Measurements from ENCODE around the gene ADAMTS10. TPM values are rescaled to one million over a fixed set of nuclear protein-coding genes. Genes with fewer than 3 reads are reported as not detected.

The ADAMTS10 gene
- total and polyA plus RNA-seq, 4 experiments from 2014 or later, result 0.59 to 67.2 (median 34.1) TPM

- ChIA-PET POLR2A (ENCODE audit: partially characterized antibody) (interaction anchor here (1.4 to 1.8 kb wide), 2 partner anchors 16 to 38 kb away, joined by 4 read pairs; no protein-coding TSS in a partner anchor), CTCF (ENCODE audit: partially characterized antibody) (interaction anchor here (0.6 kb wide), 1 partner anchor 128 kb away, joined by 3 read pairs; no protein-coding TSS in a partner anchor)
- Mint-ChIP-seq H3K27me3 (no peaks in the 10 kb centered on the region), H3K36me3 (peaks cover 16 to 25% of the 10 kb centered on the region in 2 donors), H3K9me3 (peaks cover 0 to 1% (median 0%) of the 10 kb centered on the region in 8 donors), H3K27ac (peak overlapping the region; percentile 70 to 98 (median 90)), H3K4me1 (peaks cover 15 to 48% (median 38%) of the 10 kb centered on the region in 4 donors), H3K4me3 (peak overlapping the region; percentile 94 to 99 (median 96))
- Histone ChIP-seq H3K36me3 (ENCODE audit: insufficient read depth, low read length) (no peaks in the 10 kb centered on the region), H3K9me3 (ENCODE audit: control insufficient read depth in 1 of 2, low read length in 2 of 2) (no peaks in the 10 kb centered on the region), H3K27ac (ENCODE audit: low read depth, low read length) (peak overlapping the region; percentile 17), H3K4me3 (ENCODE audit: low read length in 2 of 2) (peak overlapping the region; percentile 80 to 94), H3K4me1 (ENCODE audit: insufficient read depth, low read length) (peaks cover 28% of the 10 kb centered on the region), H3K27me3 (ENCODE audit: insufficient read depth, low read length) (no peaks in the 10 kb centered on the region)
- DNase-seq, result no peak
- intact Hi-C loops (cut with micrococcal nuclease), result loop anchor here (2.0 kb wide), 1 partner anchor 17 kb away; no protein-coding TSS in a partner anchor
Observed at GRCh38 chr19:8609279-8610040, 1.1 kb downstream of the ADAMTS10 start.

GRCh38 chr19:8608941-8609278, 1.6 kb downstream of the ADAMTS10 start:
- Mint-ChIP-seq H3K27me3 (no peaks in the 10 kb centered on the region), H3K36me3 (peaks cover 16 to 25% of the 10 kb centered on the region in 2 donors), H3K4me3 (peak overlapping the region; percentile 79 to 90 (median 85)), H3K9me3 (peaks cover 0 to 1% (median 0%) of the 10 kb centered on the region in 8 donors), H3K27ac (peak overlapping the region in 6 of 7 donors; percentile 60 to 93 (median 86)), H3K4me1 (peaks cover 15 to 48% (median 38%) of the 10 kb centered on the region in 4 donors)
- no peak for DNase-seq
- ChIA-PET POLR2A (ENCODE audit: partially characterized antibody) (interaction anchor here (1.4 to 1.8 kb wide), 2 partner anchors 16 to 38 kb away, joined by 4 read pairs; no protein-coding TSS in a partner anchor), CTCF (ENCODE audit: partially characterized antibody) (interaction anchor here (0.6 kb wide), 1 partner anchor 127 kb away, joined by 3 read pairs; no protein-coding TSS in a partner anchor)
- H3K4me1 ChIP-seq (ENCODE audit: insufficient read depth, low read length), result peaks cover 28% of the 10 kb centered on the region
- intact Hi-C loops (cut with micrococcal nuclease), result no loop called here
- H3K9me3 ChIP-seq (ENCODE audit: control insufficient read depth in 1 of 2, low read length in 2 of 2), result no peaks in the 10 kb centered on the region
- no peak overlapping the region for H3K27ac ChIP-seq (ENCODE audit: low read depth, low read length)
- peak overlapping the region in 1 of 2 donors; percentile 80 for H3K4me3 ChIP-seq (ENCODE audit: low read length in 2 of 2)
- no peaks in the 10 kb centered on the region for H3K36me3 ChIP-seq (ENCODE audit: insufficient read depth, low read length)
- no peaks in the 10 kb centered on the region for H3K27me3 ChIP-seq (ENCODE audit: insufficient read depth, low read length)

DNA sequence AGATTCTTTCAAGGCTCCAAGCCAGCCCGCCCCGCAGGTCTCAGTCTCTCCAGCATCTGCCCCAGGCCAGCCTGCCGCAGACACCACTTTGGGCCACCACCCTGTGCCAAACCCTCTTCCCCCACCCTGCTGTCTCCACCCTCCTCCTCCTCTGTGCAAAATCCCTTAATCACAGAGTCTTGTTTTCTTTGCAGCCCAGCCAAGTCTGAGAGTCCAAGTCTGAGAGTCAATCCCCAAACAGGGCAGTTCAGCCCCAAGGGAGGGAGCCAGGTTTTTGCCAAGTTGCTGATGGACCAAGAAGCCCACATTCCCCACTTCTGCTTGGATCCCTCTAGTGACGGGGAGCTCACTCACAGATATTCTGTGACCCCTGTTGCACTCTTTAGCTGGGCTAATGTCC, 3.1 kb downstream of the ADAMTS10 start:
- H3K9me3 ChIP-seq (ENCODE audit: control insufficient read depth in 1 of 2, low read length in 2 of 2), result no peaks in the 10 kb centered on the region
- H3K27me3 ChIP-seq (ENCODE audit: insufficient read depth, low read length), result no peaks in the 10 kb centered on the region
- Mint-ChIP-seq H3K27ac (peak overlapping the region in 2 of 7 donors; percentile 75 to 81), H3K9me3 (peaks cover 0 to 1% (median 0%) of the 10 kb centered on the region in 8 donors), H3K4me3 (peak overlapping the region in 4 of 8 donors; percentile 7 to 34 (median 14)), H3K27me3 (no peaks in the 10 kb centered on the region), H3K36me3 (peaks cover 29 to 33% of the 10 kb centered on the region in 2 donors), H3K4me1 (peaks cover 15 to 46% (median 34%) of the 10 kb centered on the region in 4 donors)
- H3K4me3 ChIP-seq (ENCODE audit: low read length in 2 of 2), result no peak overlapping the region
- H3K36me3 ChIP-seq (ENCODE audit: insufficient read depth, low read length), result no peaks in the 10 kb centered on the region
- intact Hi-C loops (cut with micrococcal nuclease), result no loop called here
- ChIA-PET CTCF (ENCODE audit: partially characterized antibody) (no interaction called here), POLR2A (ENCODE audit: partially characterized antibody) (no interaction called here)
- no peak for DNase-seq
- H3K27ac ChIP-seq (ENCODE audit: low read depth, low read length), result no peak overlapping the region
- peaks cover 28% of the 10 kb centered on the region for H3K4me1 ChIP-seq (ENCODE audit: insufficient read depth, low read length)

DNA sequence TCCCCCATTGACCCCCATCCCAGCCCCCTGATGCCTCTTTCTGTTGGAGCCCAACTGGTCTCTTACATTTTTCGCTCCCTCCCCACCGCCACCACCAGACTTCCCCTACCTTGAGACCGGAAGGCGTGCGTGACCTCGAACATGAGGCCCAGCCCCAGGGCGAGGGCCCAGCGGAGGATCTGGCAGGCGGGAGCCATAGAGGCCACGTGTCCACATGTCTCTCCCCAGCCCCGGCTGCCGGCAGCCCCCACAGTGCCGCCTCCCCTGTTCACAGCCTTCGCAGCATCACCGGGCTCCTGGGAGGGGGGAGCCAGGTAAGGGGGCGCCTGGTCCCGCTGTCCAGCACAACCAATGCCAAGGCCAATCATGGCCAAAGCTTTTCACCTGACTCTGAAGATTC, 5.0 kb downstream of the ADAMTS10 start:
- POLR2A ChIA-PET (ENCODE audit: partially characterized antibody), result interaction anchor here (1.3 to 1.5 kb wide), 2 partner anchors 12 to 92 kb away, joined by 3 to 5 read pairs; partner anchors contain the start of gene ZNF414
- H3K9me3 Mint-ChIP-seq, result peaks cover 0 to 1% (median 0%) of the 10 kb centered on the region in 8 donors
- no peak for DNase-seq
- no peak overlapping the region for H3K4me3 Mint-ChIP-seq
- peaks cover 13 to 35% (median 28%) of the 10 kb centered on the region in 4 donors for H3K4me1 Mint-ChIP-seq
- no peak overlapping the region for H3K27ac Mint-ChIP-seq
- H3K27me3 ChIP-seq (ENCODE audit: insufficient read depth, low read length), result no peaks in the 10 kb centered on the region
- no peaks in the 10 kb centered on the region for H3K27me3 Mint-ChIP-seq
- no peaks in the 10 kb centered on the region for H3K9me3 ChIP-seq (ENCODE audit: control insufficient read depth in 1 of 2, low read length in 2 of 2)
- H3K27ac ChIP-seq (ENCODE audit: low read depth, low read length), result no peak overlapping the region
- H3K36me3 Mint-ChIP-seq, result peaks cover 38 to 41% of the 10 kb centered on the region in 2 donors
- intact Hi-C loops (cut with micrococcal nuclease), result no loop called here
- CTCF ChIA-PET (ENCODE audit: partially characterized antibody), result interaction anchor here (1.2 kb wide), 1 partner anchor 10 kb away, joined by 3 read pairs; no protein-coding TSS in a partner anchor
- H3K4me1 ChIP-seq (ENCODE audit: insufficient read depth, low read length), result peaks cover 17% of the 10 kb centered on the region
- no peaks in the 10 kb centered on the region for H3K36me3 ChIP-seq (ENCODE audit: insufficient read depth, low read length)
- no peak overlapping the region for H3K4me3 ChIP-seq (ENCODE audit: low read length in 2 of 2)

GRCh38 chr19:8601796-8602195, 8.7 kb downstream of the ADAMTS10 start:
- H3K27me3 ChIP-seq (ENCODE audit: insufficient read depth, low read length), result no peaks in the 10 kb centered on the region
- no peak overlapping the region for H3K27ac ChIP-seq (ENCODE audit: low read depth, low read length)
- DNase-seq, result no peak
- no peaks in the 10 kb centered on the region for H3K9me3 ChIP-seq (ENCODE audit: control insufficient read depth in 1 of 2, low read length in 2 of 2)
- Mint-ChIP-seq H3K9me3 (no peaks in the 10 kb centered on the region), H3K36me3 (peaks cover 41 to 45% of the 10 kb centered on the region in 2 donors), H3K4me1 (peaks cover 1 to 4% (median 3%) of the 10 kb centered on the region in 4 donors), H3K27ac (peak overlapping the region in 1 of 7 donors; percentile 46), H3K4me3 (no peak overlapping the region), H3K27me3 (no peaks in the 10 kb centered on the region)
- POLR2A ChIA-PET (ENCODE audit: partially characterized antibody), result no interaction called here
- H3K36me3 ChIP-seq (ENCODE audit: insufficient read depth, low read length), result no peaks in the 10 kb centered on the region
- CTCF ChIA-PET (ENCODE audit: partially characterized antibody), result interaction anchor here (1.0 to 2.5 kb wide), 2 partner anchors 16 to 21 kb away, joined by 4 to 8 read pairs; no protein-coding TSS in a partner anchor
- no peak overlapping the region for H3K4me3 ChIP-seq (ENCODE audit: low read length in 2 of 2)
- intact Hi-C loops (cut with micrococcal nuclease), result no loop called here
- H3K4me1 ChIP-seq (ENCODE audit: insufficient read depth, low read length), result no peaks in the 10 kb centered on the region

DNA sequence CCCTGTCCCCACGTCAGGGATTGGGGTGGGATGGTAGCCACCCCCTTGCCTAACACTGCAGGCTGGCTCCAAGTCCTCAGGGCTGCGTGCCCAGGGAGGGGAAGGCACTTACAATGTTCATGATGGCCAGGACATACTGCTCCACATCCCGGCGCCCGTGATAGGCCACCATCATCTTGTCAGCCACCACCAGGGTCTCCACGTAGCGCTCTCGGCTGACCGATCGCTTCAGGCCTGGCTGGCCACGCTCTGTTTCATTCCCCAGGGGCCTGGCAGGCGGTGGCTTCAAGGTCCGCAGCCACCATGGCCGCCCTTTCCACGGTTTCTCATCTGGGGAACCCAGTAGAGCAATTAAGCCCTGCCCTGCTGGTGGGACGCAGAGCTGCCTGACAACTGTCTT, 9.7 kb downstream of the ADAMTS10 start:
- Histone ChIP-seq H3K4me1 (ENCODE audit: insufficient read depth, low read length) (no peaks in the 10 kb centered on the region), H3K27me3 (ENCODE audit: insufficient read depth, low read length) (no peaks in the 10 kb centered on the region), H3K27ac (ENCODE audit: low read depth, low read length) (no peak overlapping the region), H3K4me3 (ENCODE audit: low read length in 2 of 2) (no peak overlapping the region), H3K36me3 (ENCODE audit: insufficient read depth, low read length) (no peaks in the 10 kb centered on the region), H3K9me3 (ENCODE audit: control insufficient read depth in 1 of 2, low read length in 2 of 2) (no peaks in the 10 kb centered on the region)
- POLR2A ChIA-PET (ENCODE audit: partially characterized antibody), result no interaction called here
- no peaks in the 10 kb centered on the region for H3K27me3 Mint-ChIP-seq
- DNase-seq, result no peak
- no peak overlapping the region for H3K4me3 Mint-ChIP-seq
- peaks cover 41 to 44% of the 10 kb centered on the region in 2 donors for H3K36me3 Mint-ChIP-seq
- intact Hi-C loops (cut with micrococcal nuclease), result no loop called here
- H3K27ac Mint-ChIP-seq, result no peak overlapping the region
- CTCF ChIA-PET (ENCODE audit: partially characterized antibody), result interaction anchor here (2.5 kb wide), 1 partner anchor 20 kb away, joined by 8 read pairs; no protein-coding TSS in a partner anchor
- H3K4me1 Mint-ChIP-seq, result no peaks in the 10 kb centered on the region
- H3K9me3 Mint-ChIP-seq, result no peaks in the 10 kb centered on the region

DNA sequence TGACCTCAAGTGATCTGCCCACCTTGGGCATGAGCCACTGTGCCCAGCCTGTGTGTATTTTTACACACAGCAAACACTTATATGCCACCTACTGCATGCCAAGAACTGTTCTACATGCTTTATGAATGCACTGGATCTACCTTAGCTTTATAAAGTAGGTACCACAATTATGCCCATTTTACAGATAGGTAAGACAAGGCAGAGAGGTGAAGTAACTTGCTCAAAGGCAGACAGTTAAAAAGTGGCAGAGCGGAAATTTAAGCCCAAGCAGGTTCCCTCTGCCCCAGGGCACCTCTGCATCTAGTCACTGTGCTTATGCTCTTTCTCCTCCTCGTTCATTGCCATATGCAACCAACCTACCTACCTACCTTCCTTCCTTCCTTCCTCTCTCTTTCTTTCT, 10.5 kb downstream of the ADAMTS10 start:
- Histone ChIP-seq H3K4me1 (ENCODE audit: insufficient read depth, low read length) (no peaks in the 10 kb centered on the region), H3K27me3 (ENCODE audit: insufficient read depth, low read length) (no peaks in the 10 kb centered on the region), H3K9me3 (ENCODE audit: control insufficient read depth in 1 of 2, low read length in 2 of 2) (no peaks in the 10 kb centered on the region), H3K4me3 (ENCODE audit: low read length in 2 of 2) (no peak overlapping the region), H3K27ac (ENCODE audit: low read depth, low read length) (no peak overlapping the region), H3K36me3 (ENCODE audit: insufficient read depth, low read length) (no peaks in the 10 kb centered on the region)
- intact Hi-C loops (cut with micrococcal nuclease), result no loop called here
- ChIA-PET POLR2A (ENCODE audit: partially characterized antibody) (no interaction called here), CTCF (ENCODE audit: partially characterized antibody) (interaction anchor here (0.6 to 1.5 kb wide), 2 partner anchors 20 to 1261 kb away, joined by 3 to 4 read pairs; no protein-coding TSS in a partner anchor)
- Mint-ChIP-seq H3K4me3 (no peak overlapping the region), H3K27me3 (no peaks in the 10 kb centered on the region), H3K4me1 (peaks cover 0 to 1% (median 0%) of the 10 kb centered on the region in 4 donors), H3K27ac (no peak overlapping the region), H3K36me3 (peaks cover 44 to 46% of the 10 kb centered on the region in 2 donors), H3K9me3 (no peaks in the 10 kb centered on the region)
- no peak for DNase-seq
